Testis (tissue), 3 donors: ENCODE data around the gene ANKRD44. TPM values are rescaled to one million over a fixed set of nuclear protein-coding genes. Genes with fewer than 3 reads are reported as not detected.
"Not testable (repeated sequence)": the region's sequence is repeated elsewhere in the genome, so short reads cannot be mapped to it uniquely, and the experiment has no call there.

Experiments used
- DNase-seq: peaks from one replicate; pipeline ENCODE4 v3.0.0-alpha.2; 2019
- H3K27ac ChIP-seq, 2 donors: fragments of 200-600 bp; sonication (generic); one replicate each; pipeline ENCODE4 v1.5.1; 2019
- H3K27me3 ChIP-seq: fragments of 200-600 bp; sonication (generic); one replicate; pipeline ENCODE4 v1.5.1; 2019
- H3K36me3 ChIP-seq: fragments of 200-600 bp; sonication (generic); one replicate; pipeline ENCODE4 v1.5.1; 2017; ENCODE audit warnings: low read depth; ENCODE audit errors: missing control alignments
- H3K4me1 ChIP-seq: fragments of 200-600 bp; sonication (generic); one replicate; pipeline ENCODE4 v1.5.1; 2019
- H3K4me3 ChIP-seq, 2 donors: fragments of 200-600 bp; sonication (generic); one replicate each; pipeline ENCODE4 v1.5.1; 2017 to 2019
- H3K9me3 ChIP-seq: fragments of 200-600 bp; sonication (generic); one replicate; pipeline ENCODE4 v1.5.1; 2017
- POLR2A ChIP-seq: fragments of 450-650 bp; IDR thresholded peaks from one replicate; pipeline ENCODE4 v1.6.1; 2017; ENCODE audit warnings: antibody characterized with exemption, mild to moderate bottlenecking, moderate library complexity
- WGBS, 2 donors: methylation state at CpG; one replicate each; pipeline ENCODE4 v1.1.5; 2018; 5-methylcytosine and 5-hydroxymethylcytosine counted together
- intact Hi-C: fragments of 100-400 bp; cut with DNase I; formaldehyde crosslinking; loops from one replicate; pipeline ENCODE4 v1.15.1; 2023; ENCODE audit warnings: low total_unique reads
- polyA plus RNA-seq: library from polyadenylated mRNA; stranded (reverse); fragments of 350-450 nt; fragmentation: Illumina TruSeq; extraction: RNeasy Lipid Tissue Mini Kit (QIAGEN cat#74804); gene quantifications from one replicate; pipeline ENCODE4 v1.2.3, GENCODE V29; 2014; ENCODE audit warnings: low read depth, low replicate concordance; ENCODE audit not compliant: insufficient read depth
- total RNA-seq, 2 donors: library from RNA; depleted of rRNA; stranded (reverse); fragments of >200 nt; gene quantifications; one replicate each; pipeline ENCODE4 v1.2.3, GENCODE V29; 2016
- TF ChIP-seq, protein P1 (sequence below), 3 experiments: fragments of 450-650 bp in 2 of 3; fragments of 200-600 bp in 1 of 3; sonication (generic) in 1 of 3; IDR thresholded peaks; one replicate each; pipeline ENCODE4 v1.5.1; 2016 to 2019; ENCODE audit warnings: antibody characterized with exemption in 3 of 3, mild to moderate bottlenecking in 2 of 3, moderate library complexity in 1 of 3

Gene ANKRD44
- total and polyA plus RNA-seq, 3 donors from 2014 or later: 11.2 to 14.5 (median 11.5) TPM

DNA sequence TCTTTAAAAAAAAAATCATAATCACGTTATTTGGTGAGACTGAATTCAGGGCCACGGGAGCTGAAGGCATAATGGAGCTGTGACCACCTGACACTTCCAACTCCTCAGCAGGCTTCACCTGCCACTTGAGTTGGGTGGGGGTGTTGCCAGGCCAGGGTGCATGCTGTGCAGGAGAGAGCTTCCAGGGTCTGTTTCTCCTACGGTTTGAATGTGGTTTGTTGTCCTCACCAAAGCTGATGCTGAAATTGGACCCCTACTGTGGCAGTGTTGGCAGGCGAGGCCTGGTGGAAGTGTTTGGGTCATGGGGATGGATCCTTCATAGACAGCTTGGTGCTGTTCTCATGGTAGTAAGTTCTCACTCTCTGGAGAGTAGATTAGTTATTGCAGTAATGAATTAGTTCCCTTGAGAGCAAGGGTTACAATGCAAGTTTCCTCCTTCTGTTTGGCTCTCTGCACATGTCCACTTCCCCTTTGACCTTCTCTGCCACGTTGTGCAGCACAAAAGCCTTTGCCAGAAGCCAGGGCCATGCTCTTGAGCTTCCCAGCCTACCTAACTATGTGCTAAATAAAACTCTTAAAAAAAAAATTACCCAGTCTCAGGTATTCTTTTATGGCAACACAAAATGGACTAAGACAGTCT, 38.3 kb upstream of the ANKRD44 start:
- no peaks in the 10 kb centered on the region for H3K9me3 ChIP-seq
- TF ChIP-seq, protein P1, sequence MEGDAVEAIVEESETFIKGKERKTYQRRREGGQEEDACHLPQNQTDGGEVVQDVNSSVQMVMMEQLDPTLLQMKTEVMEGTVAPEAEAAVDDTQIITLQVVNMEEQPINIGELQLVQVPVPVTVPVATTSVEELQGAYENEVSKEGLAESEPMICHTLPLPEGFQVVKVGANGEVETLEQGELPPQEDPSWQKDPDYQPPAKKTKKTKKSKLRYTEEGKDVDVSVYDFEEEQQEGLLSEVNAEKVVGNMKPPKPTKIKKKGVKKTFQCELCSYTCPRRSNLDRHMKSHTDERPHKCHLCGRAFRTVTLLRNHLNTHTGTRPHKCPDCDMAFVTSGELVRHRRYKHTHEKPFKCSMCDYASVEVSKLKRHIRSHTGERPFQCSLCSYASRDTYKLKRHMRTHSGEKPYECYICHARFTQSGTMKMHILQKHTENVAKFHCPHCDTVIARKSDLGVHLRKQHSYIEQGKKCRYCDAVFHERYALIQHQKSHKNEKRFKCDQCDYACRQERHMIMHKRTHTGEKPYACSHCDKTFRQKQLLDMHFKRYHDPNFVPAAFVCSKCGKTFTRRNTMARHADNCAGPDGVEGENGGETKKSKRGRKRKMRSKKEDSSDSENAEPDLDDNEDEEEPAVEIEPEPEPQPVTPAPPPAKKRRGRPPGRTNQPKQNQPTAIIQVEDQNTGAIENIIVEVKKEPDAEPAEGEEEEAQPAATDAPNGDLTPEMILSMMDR (IDR thresholded peaks at IDR 0.05): no peak
- TF ChIP-seq POLR2A: no peak
- no peaks in the 10 kb centered on the region for H3K36me3 ChIP-seq
- H3K4me1 ChIP-seq: no peaks in the 10 kb centered on the region
- H3K4me3 ChIP-seq: no peak overlapping the region
- DNase-seq: no peak
- no peak overlapping the region for H3K27ac ChIP-seq
- WGBS, 2 donors: 56 to 72% methylated on average over 5 of the region's 5 CpGs
- intact Hi-C loops: no loop called here
- no peaks in the 10 kb centered on the region for H3K27me3 ChIP-seq

DNA sequence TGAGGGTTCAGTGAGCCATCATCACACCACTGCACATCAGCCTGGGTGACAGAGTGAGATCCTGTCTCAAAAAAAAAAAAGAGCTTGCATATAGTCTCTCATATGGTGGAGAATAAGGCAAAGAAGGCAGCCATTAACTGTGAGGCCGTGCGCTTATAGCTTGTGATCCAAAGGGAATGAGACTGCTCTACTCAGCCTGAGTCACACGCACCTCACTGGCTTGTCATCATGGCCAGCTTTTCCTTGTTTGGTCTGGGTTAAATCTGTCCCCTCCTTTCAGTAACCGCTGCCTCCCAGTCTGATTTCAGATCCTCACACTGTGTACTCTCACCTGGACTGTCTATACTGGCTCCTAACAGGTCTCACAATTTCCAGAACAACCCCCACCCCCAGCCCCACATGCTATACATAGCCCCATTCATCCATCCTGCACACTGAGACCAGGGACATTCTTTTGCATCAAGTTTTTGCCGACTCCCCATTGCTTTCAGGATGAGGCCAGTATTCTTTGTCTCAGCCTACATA, 35.3 kb upstream of the ANKRD44 start:
- H3K4me3 ChIP-seq: no peak overlapping the region
- no peaks in the 10 kb centered on the region for H3K4me1 ChIP-seq
- H3K27ac ChIP-seq: no peak overlapping the region
- intact Hi-C loops: no loop called here
- DNase-seq: no peak
- H3K9me3 ChIP-seq: no peaks in the 10 kb centered on the region
- no peaks in the 10 kb centered on the region for H3K27me3 ChIP-seq
- no peaks in the 10 kb centered on the region for H3K36me3 ChIP-seq
- TF ChIP-seq, protein P1 (IDR thresholded peaks at IDR 0.05): no peak
- no peak for TF ChIP-seq POLR2A
- WGBS, 2 donors: 90 to 97% methylated on average over 5 of the region's 5 CpGs

- H3K4me1 ChIP-seq, intact Hi-C loops, H3K36me3 ChIP-seq, H3K4me3 ChIP-seq, DNase-seq, H3K27me3 ChIP-seq, H3K9me3 ChIP-seq, H3K27ac ChIP-seq: not testable (repeated sequence)
- WGBS, 2 donors: 89 to 98% methylated on average over 5 of the region's 5 CpGs
Observed at GRCh38 chr2:197343968-197344367, 33.4 kb upstream of the ANKRD44 start.

GRCh38 chr2:197340591-197340990, 30.0 kb upstream of the ANKRD44 start:
- Histone ChIP-seq H3K9me3 (no peaks in the 10 kb centered on the region), H3K36me3 (no peaks in the 10 kb centered on the region), H3K27me3 (no peaks in the 10 kb centered on the region), H3K27ac (no peak overlapping the region), H3K4me3 (no peak overlapping the region), H3K4me1 (no peaks in the 10 kb centered on the region)
- DNase-seq: no peak
- no peak for TF ChIP-seq POLR2A
- WGBS, 2 donors: 94 to 97% methylated on average over 5 of the region's 5 CpGs
- intact Hi-C loops: no loop called here

GRCh38 chr2:197339496-197340220, 29.1 kb upstream of the ANKRD44 start:
- Histone ChIP-seq H3K27ac (no peak overlapping the region), H3K36me3 (no peaks in the 10 kb centered on the region), H3K4me3 (no peak overlapping the region), H3K9me3 (no peaks in the 10 kb centered on the region), H3K27me3 (no peaks in the 10 kb centered on the region), H3K4me1 (no peaks in the 10 kb centered on the region)
- WGBS, 2 donors: 67 to 81% methylated on average over 7 of the region's 7 CpGs
- no peak for DNase-seq
- TF ChIP-seq, protein P1 (IDR thresholded peaks at IDR 0.05): no peak
- no peak for TF ChIP-seq POLR2A
- intact Hi-C loops: no loop called here
